GM18511 (cell line): Measurements from ENCODE around the gene BAIAP2L1.

Source experiments
- ATAC-seq: cut with Tn5 transposase; IDR thresholded peaks from one replicate; pipeline ENCODE4 v1.9.1; 2021; ENCODE audit warnings: mild to moderate bottlenecking, moderate library complexity; ENCODE audit not compliant: unreplicated experiment

The BAIAP2L1 gene

DNA sequence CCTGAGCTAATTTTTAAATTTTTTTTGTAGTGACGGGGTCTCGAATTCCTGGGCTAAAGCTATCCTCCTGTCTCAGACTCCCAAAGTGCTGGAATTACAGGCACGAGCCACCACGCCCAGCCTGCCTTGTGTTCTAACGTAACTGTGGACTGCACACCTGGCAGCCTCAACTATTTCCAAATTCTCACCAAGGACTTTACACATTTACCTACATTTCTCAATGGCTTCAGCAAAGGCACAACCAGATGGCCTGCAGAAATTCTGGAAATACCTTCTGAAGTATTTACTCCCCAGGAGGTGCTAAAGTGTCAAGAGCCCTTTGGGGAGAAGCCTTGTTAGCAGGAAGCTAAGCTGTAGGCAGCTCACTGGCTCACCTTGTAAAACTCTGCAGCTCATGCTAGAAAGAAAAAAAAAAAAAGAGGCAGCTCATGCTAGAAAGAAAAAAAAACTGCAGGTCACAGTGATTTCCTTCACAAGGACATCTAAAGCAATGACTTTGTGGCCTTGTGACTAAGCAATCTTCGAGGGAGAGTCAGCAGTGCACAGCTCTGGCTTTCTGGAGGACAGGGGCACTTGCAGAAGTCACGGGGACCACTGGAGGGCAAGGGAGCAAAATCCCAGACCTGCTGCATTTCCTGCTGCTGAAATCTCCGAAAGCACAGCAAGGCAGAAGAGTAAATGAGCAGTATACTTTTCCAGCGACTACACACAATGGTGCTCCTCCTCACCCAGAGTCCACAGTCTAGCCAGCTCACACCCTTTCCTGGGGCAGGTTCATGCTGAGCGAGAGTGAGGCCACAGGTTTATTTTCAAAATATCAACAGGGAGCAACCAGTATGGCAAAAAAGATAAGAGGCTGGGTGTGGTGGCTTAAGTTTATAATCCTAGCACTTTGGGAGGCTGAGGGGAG lies 40.4 kb downstream of the BAIAP2L1 start:
- no peak for ATAC-seq

DNA sequence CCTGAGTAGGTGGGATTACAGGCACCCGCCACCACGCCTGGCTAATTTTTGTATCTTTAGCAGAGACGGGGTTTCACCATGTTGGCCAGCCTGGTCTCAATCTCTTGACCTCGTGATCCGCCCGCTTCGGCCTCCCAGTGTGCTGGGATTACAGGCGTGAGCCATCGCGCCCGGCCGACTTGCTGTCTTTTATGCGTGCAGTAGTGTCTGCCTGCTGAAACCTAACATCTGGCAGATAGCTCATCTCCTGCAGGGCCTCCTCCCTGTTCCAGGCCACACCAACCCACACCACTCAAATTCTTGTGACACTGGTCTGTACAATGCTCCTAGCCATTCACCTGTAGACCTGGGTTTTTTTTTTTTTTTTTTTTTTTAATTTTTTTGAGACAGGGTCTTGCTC lies 41.5 kb downstream of the BAIAP2L1 start:
- ATAC-seq: no peak

DNA sequence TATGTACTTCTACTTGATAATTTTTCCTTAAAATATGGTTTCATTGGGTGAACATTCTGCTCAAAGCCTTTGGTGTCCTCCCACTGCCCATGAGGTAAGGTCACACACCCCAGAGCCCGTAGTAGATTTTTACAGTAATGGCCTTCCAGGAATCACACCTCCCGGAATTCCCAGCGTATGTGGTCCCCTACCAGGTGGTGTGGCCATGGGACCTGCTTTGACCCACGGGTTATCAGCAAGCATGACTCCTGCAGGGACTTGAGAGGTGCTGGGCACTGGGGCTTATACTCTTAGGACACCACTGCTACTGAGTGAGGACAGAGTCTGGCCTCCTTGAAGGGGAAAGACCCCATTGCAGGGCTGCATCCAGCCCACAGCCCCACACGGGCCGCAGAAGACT lies 42.2 kb downstream of the BAIAP2L1 start:
- no peak for ATAC-seq

GRCh38 chr7:98357751-98358161 lies 43.1 kb downstream of the BAIAP2L1 start:
- no peak for ATAC-seq

DNA sequence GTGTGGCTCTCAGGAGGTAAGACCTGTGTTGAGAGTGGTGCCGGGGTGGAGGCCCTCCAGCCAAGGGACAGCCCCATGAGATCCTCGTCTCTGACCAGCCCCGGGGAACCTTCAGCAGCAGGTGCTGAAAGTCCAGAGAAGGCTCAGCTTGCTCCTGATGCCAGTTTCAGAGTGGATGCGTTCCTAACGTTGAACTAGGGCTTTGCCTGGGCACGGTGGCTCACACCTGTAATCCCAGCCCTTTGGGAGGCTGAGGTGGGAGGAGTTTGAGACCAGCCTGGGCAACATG lies 45.7 kb downstream of the BAIAP2L1 start:
- no peak for ATAC-seq

- no peak for ATAC-seq
Observed at GRCh38 chr7:98354511-98355249, 46.2 kb downstream of the BAIAP2L1 start.

DNA sequence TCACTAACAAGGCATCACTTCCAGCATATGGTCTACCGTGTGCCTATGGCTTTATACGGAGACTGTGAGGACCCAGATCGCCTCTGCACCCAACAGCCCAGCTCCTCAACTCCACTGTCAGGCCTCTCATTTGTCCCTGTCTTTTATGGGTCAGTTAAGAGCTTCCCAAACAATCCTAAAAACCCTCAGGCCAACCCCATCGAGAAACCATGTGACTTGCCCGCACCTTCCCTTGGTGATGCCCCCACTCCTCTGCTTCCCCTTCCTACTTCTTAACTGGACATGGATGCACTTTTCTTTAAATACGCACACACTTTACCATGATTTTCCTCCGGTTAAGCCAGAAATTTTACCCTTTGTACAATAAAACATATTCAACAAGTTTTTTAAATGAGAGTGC lies 46.8 kb downstream of the BAIAP2L1 start:
- ATAC-seq: no peak

DNA sequence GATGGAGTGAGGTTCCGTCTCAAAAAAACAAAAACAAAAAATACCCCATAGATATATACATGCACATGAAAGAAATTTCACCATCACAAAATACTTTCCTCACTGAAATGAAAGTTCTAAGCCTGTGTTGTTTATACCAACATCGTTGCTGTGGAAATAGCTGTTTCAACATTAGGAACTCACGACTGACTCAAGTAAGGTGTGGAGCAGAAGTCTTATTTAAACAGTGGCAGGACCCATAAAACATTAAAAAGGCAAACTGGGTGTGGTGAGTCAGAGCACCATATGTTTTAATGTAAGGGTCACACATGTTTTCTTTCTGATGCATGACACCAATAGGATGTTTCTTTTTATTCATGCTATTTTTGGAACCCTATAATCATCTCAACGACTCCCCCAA lies 48.3 kb downstream of the BAIAP2L1 start:
- ATAC-seq: no peak

GRCh38 chr7:98351136-98351535 lies 49.8 kb downstream of the BAIAP2L1 start:
- no peak for ATAC-seq

DNA sequence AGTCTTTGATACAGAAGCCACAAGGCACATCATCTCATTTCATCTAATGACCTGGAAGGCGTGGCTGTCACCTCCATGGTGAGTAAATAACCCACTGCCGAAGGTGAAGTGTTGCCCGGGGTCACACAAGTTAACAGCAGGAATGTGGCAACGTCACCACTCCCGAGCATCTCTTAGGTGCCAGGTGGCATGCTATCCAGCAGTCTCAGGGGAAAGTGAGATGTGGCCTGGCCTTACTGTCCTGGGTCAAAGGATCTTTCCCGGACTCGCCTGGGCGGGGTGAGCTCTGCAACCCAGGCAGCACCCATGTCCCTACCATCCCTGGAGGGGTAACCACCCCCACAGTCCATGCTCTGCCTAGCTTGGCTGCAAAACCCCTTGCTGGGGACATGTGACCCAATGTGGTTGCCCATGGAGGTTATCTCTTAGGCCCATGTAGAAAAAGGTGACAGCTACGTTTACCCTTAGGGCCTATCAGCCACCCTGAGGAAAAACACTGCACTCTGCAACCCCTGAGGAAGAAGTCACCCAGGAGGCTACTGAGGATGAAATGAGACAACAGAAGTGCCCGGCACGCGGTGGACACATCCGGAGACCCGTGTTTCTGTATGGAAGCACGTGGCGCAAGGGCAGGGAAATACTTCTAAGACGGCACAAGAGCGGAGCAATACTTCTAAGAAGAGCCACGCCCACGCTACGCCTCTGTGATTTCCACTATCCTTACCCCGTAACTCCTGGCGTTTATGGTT lies 52.0 kb downstream of the BAIAP2L1 start:
- ATAC-seq: no peak

GRCh38 chr7:98346515-98347069 lies 54.3 kb downstream of the BAIAP2L1 start:
- no peak for ATAC-seq

- ATAC-seq: no peak
Observed at GRCh38 chr7:98341106-98341505, 59.8 kb downstream of the BAIAP2L1 start.

DNA sequence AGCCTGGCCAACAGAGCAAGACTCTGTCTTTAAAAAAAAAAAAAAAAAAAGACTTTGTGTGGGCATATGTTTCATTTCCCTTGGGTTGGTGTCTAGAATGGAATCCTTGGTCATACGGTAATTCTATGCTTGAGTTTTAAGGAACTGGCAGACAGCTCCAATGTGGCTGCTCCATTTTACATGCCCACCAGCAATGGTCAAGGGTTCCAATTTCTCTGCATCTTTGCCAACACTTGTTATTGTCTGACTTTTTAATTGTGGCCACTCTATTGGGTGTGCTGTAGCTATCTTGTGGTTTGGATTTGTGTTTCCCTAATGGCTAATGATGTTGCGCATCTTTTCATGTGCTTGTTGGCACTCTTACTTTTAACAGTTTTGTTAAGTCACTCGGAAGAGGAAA lies 61.8 kb downstream of the BAIAP2L1 start:
- ATAC-seq: no peak

- ATAC-seq: no peak
Observed at GRCh38 chr7:98338441-98338840, 62.4 kb downstream of the BAIAP2L1 start.

- ATAC-seq: no peak
Observed at GRCh38 chr7:98335411-98335977, 65.4 kb downstream of the BAIAP2L1 start.

- no peak for ATAC-seq
Observed at GRCh38 chr7:98334081-98334480, 66.8 kb downstream of the BAIAP2L1 start.

GRCh38 chr7:98330926-98331529 lies 69.9 kb downstream of the BAIAP2L1 start:
- ATAC-seq: no peak

DNA sequence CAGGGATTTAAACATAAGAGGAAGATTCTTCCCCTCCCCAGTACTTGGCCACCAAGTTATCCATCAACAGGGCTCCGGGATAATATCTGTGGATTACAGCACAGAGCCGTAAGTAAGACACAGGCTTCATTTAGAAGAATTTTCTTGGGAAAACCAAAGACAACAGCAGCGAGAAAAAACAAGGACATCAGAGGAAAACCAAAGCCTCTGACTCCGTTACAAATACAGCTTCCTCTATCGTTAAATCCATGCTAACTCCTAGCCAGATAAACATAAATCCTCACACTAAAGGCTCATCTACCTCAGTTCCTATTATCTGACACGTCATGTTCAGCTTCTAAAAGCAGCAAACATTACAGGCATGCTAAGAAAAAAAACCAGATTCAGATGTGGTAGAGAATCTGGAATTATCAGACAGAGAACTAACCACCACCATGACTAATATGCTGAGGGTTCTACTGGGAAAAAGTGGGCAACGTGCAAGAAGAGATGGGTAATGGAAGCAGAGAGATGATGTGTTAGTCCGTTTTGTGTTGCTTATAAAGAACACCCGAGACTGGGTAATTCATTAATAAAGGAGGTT lies 71.0 kb downstream of the BAIAP2L1 start:
- no peak for ATAC-seq

DNA sequence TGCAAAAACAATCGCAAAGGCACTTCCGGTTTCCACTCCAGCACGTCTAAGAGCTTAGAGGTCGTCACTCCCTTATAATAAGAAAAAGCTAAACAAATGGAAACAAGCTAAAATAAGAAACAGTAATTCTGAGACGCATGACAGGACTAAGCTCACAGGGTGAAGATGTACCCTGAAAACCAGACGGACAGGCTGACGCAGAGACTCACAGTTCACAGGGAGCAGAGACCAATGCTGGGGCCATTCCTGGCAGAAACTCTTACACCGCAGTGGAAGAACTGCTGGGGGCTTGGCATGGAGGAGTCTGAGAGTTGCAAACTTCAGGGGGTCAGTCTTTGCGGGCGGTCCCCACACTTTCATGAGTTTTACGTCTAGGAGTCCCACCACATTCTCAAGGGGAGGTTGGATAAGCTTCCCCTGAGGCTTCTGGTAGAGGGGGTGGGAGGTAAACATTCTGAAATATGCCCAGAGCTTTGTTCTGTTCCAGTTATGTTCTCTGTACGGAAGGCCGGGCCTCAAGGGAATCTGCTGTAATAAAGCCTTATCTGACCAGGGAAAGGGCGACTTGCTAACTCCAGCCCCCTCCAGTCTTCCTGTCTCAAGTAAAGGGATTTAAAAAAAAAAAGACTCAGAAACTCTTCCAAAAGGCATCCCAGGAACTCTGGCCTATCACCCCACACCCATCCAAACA lies 71.6 kb downstream of the BAIAP2L1 start:
- ATAC-seq: no peak

DNA sequence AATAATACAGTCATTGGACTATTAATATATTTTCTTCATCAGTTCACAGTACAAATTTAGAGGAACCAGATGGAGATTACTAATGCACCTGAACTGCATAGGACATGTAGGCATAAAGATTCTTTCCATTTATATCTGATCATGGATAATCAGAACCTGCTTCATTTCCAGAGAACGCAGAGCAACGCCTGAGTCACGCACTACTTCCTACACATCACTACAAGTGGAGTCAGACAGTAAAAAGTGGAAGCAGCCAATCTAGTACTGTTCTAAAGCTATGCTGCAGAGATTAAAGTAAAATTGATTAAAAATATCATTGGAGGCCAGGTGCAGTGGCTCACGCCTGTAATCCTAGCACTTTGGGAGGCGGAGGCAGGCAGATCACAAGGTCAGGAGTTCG lies 76.1 kb downstream of the BAIAP2L1 start:
- ATAC-seq: no peak
